ENCODE data around the gene SLC25A3.
"Not testable (repeated sequence)": the region's sequence is repeated elsewhere in the genome, so short reads cannot be mapped to it uniquely, and the experiment has no call there.

SLC25A3 gene

GRCh38 chr12:98606359-98606988 lies 13.0 kb downstream of the SLC25A3 start:
- Mint-ChIP-seq H3K4me3 (no peak overlapping the region), H3K27ac (ENCODE audit: low read depth) (no peak overlapping the region), H3K27me3 (no peaks in the 10 kb centered on the region), H3K9me3 (no peaks in the 10 kb centered on the region), H3K36me3 (ENCODE audit: insufficient read depth) (peaks cover 22% of the 10 kb centered on the region), H3K4me1 (no peaks in the 10 kb centered on the region)
- ATAC-seq (replicated peaks; ENCODE audit: extremely low read depth, poor library complexity, severe bottlenecking) (no peak), DNase-seq (ENCODE audit: low spot score in 2 of 2) (no peak)

- Mint-ChIP-seq H3K27ac (ENCODE audit: low read depth) (no peak overlapping the region), H3K9me3 (no peaks in the 10 kb centered on the region), H3K4me3 (no peak overlapping the region), H3K36me3 (ENCODE audit: insufficient read depth) (peaks cover 2% of the 10 kb centered on the region), H3K4me1 (peaks cover 7% of the 10 kb centered on the region), H3K27me3 (no peaks in the 10 kb centered on the region)
- no peak for DNase-seq (ENCODE audit: low spot score in 2 of 2)
- ATAC-seq (replicated peaks; ENCODE audit: extremely low read depth, poor library complexity, severe bottlenecking) = no peak
Measured at GRCh38 chr12:98610596-98610995, 17.1 kb downstream of the SLC25A3 start.

GRCh38 chr12:98612696-98613334 lies 19.3 kb downstream of the SLC25A3 start:
- DNase-seq (ENCODE audit: low spot score in 2 of 2) = no peak
- Mint-ChIP-seq H3K27ac (ENCODE audit: low read depth) (peak overlapping the region; percentile 77), H3K9me3 (no peaks in the 10 kb centered on the region), H3K27me3 (no peaks in the 10 kb centered on the region), H3K4me3 (no peak overlapping the region), H3K4me1 (peaks cover 7% of the 10 kb centered on the region), H3K36me3 (ENCODE audit: insufficient read depth) (peaks cover 4% of the 10 kb centered on the region)
- ATAC-seq (replicated peaks; ENCODE audit: extremely low read depth, poor library complexity, severe bottlenecking) = no peak

GRCh38 chr12:98618952-98619351 lies 25.5 kb downstream of the SLC25A3 start:
- no peak overlapping the region for H3K27ac Mint-ChIP-seq (ENCODE audit: low read depth)
- no peak overlapping the region for H3K4me3 Mint-ChIP-seq
- H3K36me3 Mint-ChIP-seq (ENCODE audit: insufficient read depth) = peaks cover 2% of the 10 kb centered on the region
- H3K9me3 Mint-ChIP-seq = no peaks in the 10 kb centered on the region
- no peaks in the 10 kb centered on the region for H3K27me3 Mint-ChIP-seq
- DNase-seq (ENCODE audit: low spot score in 2 of 2) (no peak), ATAC-seq (replicated peaks; ENCODE audit: extremely low read depth, poor library complexity, severe bottlenecking) (no peak)
- no peaks in the 10 kb centered on the region for H3K4me1 Mint-ChIP-seq

GRCh38 chr12:98635657-98636323 lies 42.3 kb downstream of the SLC25A3 start:
- no peaks in the 10 kb centered on the region for H3K9me3 Mint-ChIP-seq
- peaks cover 14% of the 10 kb centered on the region for H3K4me1 Mint-ChIP-seq
- peak overlapping the region; percentile 63 for H3K27ac Mint-ChIP-seq (ENCODE audit: low read depth)
- H3K36me3 Mint-ChIP-seq (ENCODE audit: insufficient read depth) = peaks cover 11% of the 10 kb centered on the region
- no peak overlapping the region for H3K4me3 Mint-ChIP-seq
- no peak for DNase-seq (ENCODE audit: low spot score in 2 of 2)
- H3K27me3 Mint-ChIP-seq = no peaks in the 10 kb centered on the region
- no peak for ATAC-seq (replicated peaks; ENCODE audit: extremely low read depth, poor library complexity, severe bottlenecking)

- DNase-seq (ENCODE audit: low spot score in 2 of 2) (no peak), ATAC-seq (replicated peaks; ENCODE audit: extremely low read depth, poor library complexity, severe bottlenecking) (no peak)
- Mint-ChIP-seq H3K4me1 (peaks cover 17% of the 10 kb centered on the region), H3K9me3 (no peaks in the 10 kb centered on the region), H3K4me3 (no peak overlapping the region), H3K27ac (ENCODE audit: low read depth) (no peak overlapping the region), H3K36me3 (ENCODE audit: insufficient read depth) (peaks cover 9% of the 10 kb centered on the region), H3K27me3 (no peaks in the 10 kb centered on the region)
Measured at GRCh38 chr12:98637068-98637467, 43.6 kb downstream of the SLC25A3 start.

- Mint-ChIP-seq H3K36me3 (ENCODE audit: insufficient read depth) (peaks cover 6% of the 10 kb centered on the region), H3K9me3 (no peaks in the 10 kb centered on the region), H3K4me1 (peaks cover 17% of the 10 kb centered on the region), H3K27ac (ENCODE audit: low read depth) (no peak overlapping the region), H3K4me3 (no peak overlapping the region), H3K27me3 (no peaks in the 10 kb centered on the region)
- DNase-seq (ENCODE audit: low spot score in 2 of 2) (no peak), ATAC-seq (replicated peaks; ENCODE audit: extremely low read depth, poor library complexity, severe bottlenecking) (no peak)
Measured at GRCh38 chr12:98638009-98638408, 44.5 kb downstream of the SLC25A3 start.

- no peak overlapping the region for H3K4me3 Mint-ChIP-seq
- DNase-seq (ENCODE audit: low spot score in 2 of 2) (no peak), ATAC-seq (replicated peaks; ENCODE audit: extremely low read depth, poor library complexity, severe bottlenecking) (no peak)
- peaks cover 17% of the 10 kb centered on the region for H3K4me1 Mint-ChIP-seq
- H3K27me3 Mint-ChIP-seq = no peaks in the 10 kb centered on the region
- H3K36me3 Mint-ChIP-seq (ENCODE audit: insufficient read depth) = peaks cover 7% of the 10 kb centered on the region
- H3K27ac Mint-ChIP-seq (ENCODE audit: low read depth) = no peak overlapping the region
- no peaks in the 10 kb centered on the region for H3K9me3 Mint-ChIP-seq
Measured at GRCh38 chr12:98639491-98639890, 46.0 kb downstream of the SLC25A3 start.

GRCh38 chr12:98642801-98643200 lies 49.3 kb downstream of the SLC25A3 start:
- not testable (repeated sequence) for DNase-seq (ENCODE audit: low spot score in 2 of 2); H3K27ac Mint-ChIP-seq (ENCODE audit: low read depth); H3K27me3 Mint-ChIP-seq; H3K9me3 Mint-ChIP-seq; ATAC-seq (replicated peaks; ENCODE audit: extremely low read depth, poor library complexity, severe bottlenecking)
- H3K4me1 Mint-ChIP-seq = peaks cover 16% of the 10 kb centered on the region
- H3K4me3 Mint-ChIP-seq = peak overlapping the region; percentile 99
- H3K36me3 Mint-ChIP-seq (ENCODE audit: insufficient read depth) = peaks cover 12% of the 10 kb centered on the region

GRCh38 chr12:98644433-98644711 lies 50.9 kb downstream of the SLC25A3 start:
- Mint-ChIP-seq H3K36me3 (ENCODE audit: insufficient read depth) (peaks cover 18% of the 10 kb centered on the region), H3K27ac (ENCODE audit: low read depth) (peak overlapping the region; percentile 94), H3K9me3 (no peaks in the 10 kb centered on the region), H3K4me3 (peak overlapping the region; percentile 99), H3K27me3 (no peaks in the 10 kb centered on the region), H3K4me1 (peaks cover 19% of the 10 kb centered on the region)
- peak; percentile 1 for ATAC-seq (replicated peaks; ENCODE audit: extremely low read depth, poor library complexity, severe bottlenecking)
- no peak for DNase-seq (ENCODE audit: low spot score in 2 of 2)

GRCh38 chr12:98644712-98645571 lies 51.5 kb downstream of the SLC25A3 start, which contains the start of the genes APAF1 and IKBIP:
TSS of gene APAF1 (plus strand) at chr12:98645290. CDS start at chr12:98648360, 3,070 bp downstream.
TSS of gene IKBIP (minus strand) at chr12:98644788. CDS start at chr12:98644701, 87 bp downstream.
- H3K4me1 Mint-ChIP-seq = peaks cover 19% of the 10 kb centered on the region
- H3K36me3 Mint-ChIP-seq (ENCODE audit: insufficient read depth) = peaks cover 22% of the 10 kb centered on the region
- ATAC-seq (replicated peaks; ENCODE audit: extremely low read depth, poor library complexity, severe bottlenecking) = peak; percentile 89
- peak within 1 kb of the TSS; percentile 94 for H3K27ac Mint-ChIP-seq (ENCODE audit: low read depth)
- peak; percentile 96 for DNase-seq (ENCODE audit: low spot score in 2 of 2)
- H3K27me3 Mint-ChIP-seq = no peaks in the 10 kb centered on the region
- peak within 1 kb of the TSS; percentile 99 for H3K4me3 Mint-ChIP-seq
- no peaks in the 10 kb centered on the region for H3K9me3 Mint-ChIP-seq

- Mint-ChIP-seq H3K4me1 (peaks cover 18% of the 10 kb centered on the region), H3K9me3 (no peaks in the 10 kb centered on the region), H3K27me3 (no peaks in the 10 kb centered on the region), H3K4me3 (peak overlapping the region; percentile 99), H3K27ac (ENCODE audit: low read depth) (peak overlapping the region; percentile 94), H3K36me3 (ENCODE audit: insufficient read depth) (peaks cover 24% of the 10 kb centered on the region)
- no peak for DNase-seq (ENCODE audit: low spot score in 2 of 2)
- no peak for ATAC-seq (replicated peaks; ENCODE audit: extremely low read depth, poor library complexity, severe bottlenecking)
Measured at GRCh38 chr12:98645572-98646067, 52.1 kb downstream of the SLC25A3 start.
